KMS-11 (cell line): ENCODE data around the gene NDUFA7.
"Not testable (repeated sequence)": the region's sequence is repeated elsewhere in the genome, so short reads cannot be mapped to it uniquely, and the experiment has no call there.

Experiments used
- H2AFZ ChIP-seq: fragments of 200-600 bp; sonication (generic); 2 replicates; pipeline ENCODE4 v1.6.1; 2016; ENCODE audit warnings: antibody characterized with exemption, mixed run types, low read depth
- H3K27ac ChIP-seq: fragments of 200-600 bp; sonication (generic); 2 replicates; pipeline ENCODE4 v1.6.1; 2016; ENCODE audit warnings: mild to moderate bottlenecking, mixed run types
- H3K27me3 ChIP-seq: fragments of 200-600 bp; sonication (generic); 2 replicates; pipeline ENCODE4 v1.6.1; 2017; ENCODE audit warnings: mild to moderate bottlenecking, low read depth, mixed run types, moderate library complexity; ENCODE audit not compliant: insufficient read depth
- H3K36me3 ChIP-seq: fragments of 200-600 bp; sonication (generic); 2 replicates; pipeline ENCODE4 v1.6.1; 2017; ENCODE audit warnings: mild to moderate bottlenecking, mixed run types; ENCODE audit not compliant: insufficient read depth
- H3K4me1 ChIP-seq: fragments of 200-600 bp; sonication (generic); 2 replicates; pipeline ENCODE4 v1.6.1; 2016; ENCODE audit warnings: mild to moderate bottlenecking, low read depth, mixed run types; ENCODE audit not compliant: poor library complexity, severe bottlenecking
- H3K4me2 ChIP-seq: fragments of 200-600 bp; sonication (generic); 2 replicates; pipeline ENCODE4 v1.7.0; 2016; ENCODE audit warnings: mild to moderate bottlenecking, mixed run types
- H3K4me3 ChIP-seq: fragments of 200-600 bp; sonication (generic); IDR thresholded peaks from 2 replicates; pipeline ENCODE4 v1.6.1; 2017; ENCODE audit warnings: low read depth, low read length, mixed read lengths; ENCODE audit not compliant: insufficient read depth
- H3K79me2 ChIP-seq: fragments of 200-600 bp; sonication (generic); 2 replicates; pipeline ENCODE4 v1.6.1; 2016; ENCODE audit warnings: low read depth, mixed run types; ENCODE audit not compliant: insufficient read depth
- H3K9ac ChIP-seq: fragments of 200-600 bp; sonication (generic); 2 replicates; pipeline ENCODE4 v1.6.1; 2016; ENCODE audit warnings: mild to moderate bottlenecking, mixed run types
- H4K20me1 ChIP-seq: fragments of 200-600 bp; sonication (generic); 2 replicates; pipeline ENCODE4 v1.6.1; 2016; ENCODE audit warnings: mild to moderate bottlenecking, mixed run types; ENCODE audit not compliant: insufficient read depth
- CTCF ChIP-seq: fragments of 200-600 bp; sonication (generic); conservative IDR thresholded peaks from 2 replicates; pipeline ENCODE4 v1.6.1; 2017; ENCODE audit warnings: low read depth, mild to moderate bottlenecking, antibody characterized with exemption, low read length, moderate library complexity, mixed read lengths

Gene NDUFA7

GRCh38 chr19:8342316-8342683, 21.1 kb upstream of the NDUFA7 start:
- Histone ChIP-seq H3K36me3 (no peaks in the 10 kb centered on the region), H3K27ac (no peak overlapping the region), H2AFZ (no peak overlapping the region), H3K4me3 (no peak overlapping the region), H3K4me1 (no peaks in the 10 kb centered on the region), H3K79me2 (no peaks in the 10 kb centered on the region), H3K27me3 (peaks cover 17% of the 10 kb centered on the region; the same call in 1 of the 2 replicates), H3K4me2 (no peak overlapping the region), H4K20me1 (no peaks in the 10 kb centered on the region), H3K9ac (no peak overlapping the region)
- TF ChIP-seq CTCF: no peak

GRCh38 chr19:8341504-8341903, 20.3 kb upstream of the NDUFA7 start:
- H3K4me1 ChIP-seq, H2AFZ ChIP-seq, H3K4me3 ChIP-seq, H3K4me2 ChIP-seq, H3K9ac ChIP-seq, H4K20me1 ChIP-seq, H3K27ac ChIP-seq, H3K36me3 ChIP-seq, H3K79me2 ChIP-seq: not testable (repeated sequence)
- H3K27me3 ChIP-seq: peaks cover 17% of the 10 kb centered on the region; the same call in 1 of the 2 replicates

GRCh38 chr19:8340341-8341096, 19.3 kb upstream of the NDUFA7 start:
- TF ChIP-seq CTCF: no peak
- Histone ChIP-seq H3K4me3 (no peak overlapping the region), H3K27me3 (peaks cover 17% of the 10 kb centered on the region; the same call in 1 of the 2 replicates), H3K9ac (no peak overlapping the region), H3K79me2 (no peaks in the 10 kb centered on the region), H3K36me3 (no peaks in the 10 kb centered on the region), H3K27ac (no peak overlapping the region), H4K20me1 (no peaks in the 10 kb centered on the region), H2AFZ (no peak overlapping the region), H3K4me1 (no peaks in the 10 kb centered on the region), H3K4me2 (no peak overlapping the region)

GRCh38 chr19:8338835-8339234, 17.7 kb upstream of the NDUFA7 start:
- Histone ChIP-seq H4K20me1 (no peaks in the 10 kb centered on the region), H3K4me2 (no peak overlapping the region), H3K9ac (no peak overlapping the region), H3K4me1 (no peaks in the 10 kb centered on the region), H2AFZ (no peak overlapping the region), H3K36me3 (no peaks in the 10 kb centered on the region), H3K27me3 (peaks cover 17% of the 10 kb centered on the region; the same call in 1 of the 2 replicates), H3K27ac (no peak overlapping the region), H3K79me2 (no peaks in the 10 kb centered on the region), H3K4me3 (no peak overlapping the region)
- no peak for TF ChIP-seq CTCF

- no peaks in the 10 kb centered on the region for H3K4me1 ChIP-seq
- no peak overlapping the region for H3K9ac ChIP-seq
- TF ChIP-seq CTCF: no peak
- H3K27me3 ChIP-seq: peaks cover 17% of the 10 kb centered on the region; the same call in 1 of the 2 replicates
- no peaks in the 10 kb centered on the region for H3K79me2 ChIP-seq
- no peak overlapping the region for H3K27ac ChIP-seq
- H4K20me1 ChIP-seq: no peaks in the 10 kb centered on the region
- H2AFZ ChIP-seq: no peak overlapping the region
- no peak overlapping the region for H3K4me2 ChIP-seq
- no peak overlapping the region for H3K4me3 ChIP-seq
- no peaks in the 10 kb centered on the region for H3K36me3 ChIP-seq
Measured at GRCh38 chr19:8337728-8338127, 16.6 kb upstream of the NDUFA7 start.
